GM12875 (cell line): ENCODE data around the gene DDX28.

Experiments
- H3K4me3 ChIP-seq: one replicate; pipeline ENCODE4 v1.5.1; 2011; ENCODE audit warnings: low read depth, low read length, control low read depth
- TF ChIP-seq, protein P1 (sequence below): IDR thresholded peaks from 2 replicates; pipeline ENCODE4 v1.5.1; 2011; ENCODE audit warnings: low read depth, mild to moderate bottlenecking, control low read depth, inconsistent platforms, low read length, moderate library complexity, borderline replicate concordance; ENCODE audit not compliant: insufficient read depth

Gene DDX28

DNA sequence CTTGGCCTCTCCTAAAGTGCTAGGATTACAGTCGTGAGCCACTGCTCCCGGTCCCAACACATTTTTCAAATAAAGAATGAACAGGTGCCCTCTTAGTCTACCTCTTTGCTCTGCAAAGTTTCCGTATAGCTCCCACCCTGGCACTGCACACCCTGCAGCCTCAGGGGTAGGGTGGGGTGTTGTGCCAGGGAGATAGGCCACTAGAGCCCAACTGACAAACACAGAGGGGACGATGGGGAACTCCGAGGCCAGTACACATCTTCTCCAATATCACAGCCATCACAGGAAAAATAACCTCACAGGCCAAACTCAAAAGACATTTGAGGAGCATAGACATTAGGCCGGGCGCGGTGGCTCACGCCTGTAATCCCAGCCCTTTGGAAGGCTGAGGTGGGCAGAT is 51.9 kb downstream of the DDX28 start:
- TF ChIP-seq, protein P1, sequence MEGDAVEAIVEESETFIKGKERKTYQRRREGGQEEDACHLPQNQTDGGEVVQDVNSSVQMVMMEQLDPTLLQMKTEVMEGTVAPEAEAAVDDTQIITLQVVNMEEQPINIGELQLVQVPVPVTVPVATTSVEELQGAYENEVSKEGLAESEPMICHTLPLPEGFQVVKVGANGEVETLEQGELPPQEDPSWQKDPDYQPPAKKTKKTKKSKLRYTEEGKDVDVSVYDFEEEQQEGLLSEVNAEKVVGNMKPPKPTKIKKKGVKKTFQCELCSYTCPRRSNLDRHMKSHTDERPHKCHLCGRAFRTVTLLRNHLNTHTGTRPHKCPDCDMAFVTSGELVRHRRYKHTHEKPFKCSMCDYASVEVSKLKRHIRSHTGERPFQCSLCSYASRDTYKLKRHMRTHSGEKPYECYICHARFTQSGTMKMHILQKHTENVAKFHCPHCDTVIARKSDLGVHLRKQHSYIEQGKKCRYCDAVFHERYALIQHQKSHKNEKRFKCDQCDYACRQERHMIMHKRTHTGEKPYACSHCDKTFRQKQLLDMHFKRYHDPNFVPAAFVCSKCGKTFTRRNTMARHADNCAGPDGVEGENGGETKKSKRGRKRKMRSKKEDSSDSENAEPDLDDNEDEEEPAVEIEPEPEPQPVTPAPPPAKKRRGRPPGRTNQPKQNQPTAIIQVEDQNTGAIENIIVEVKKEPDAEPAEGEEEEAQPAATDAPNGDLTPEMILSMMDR, result no peak
- no peak overlapping the region for H3K4me3 ChIP-seq
